Keratinocyte (primary cell): Measurements from ENCODE around the gene ADAM12. TPM values are rescaled to one million over a fixed set of nuclear protein-coding genes. Genes with fewer than 3 reads are reported as not detected.

Experiments
- DNase-seq: peaks from one replicate; pipeline ENCODE4 v3.0.0-alpha.2; 2011; ENCODE audit warnings: low read depth, missing footprints, low spot score
- FAIRE-seq: peaks from 2 replicates; lab custom pipeline; 2011; peaks lifted over from hg19 to GRCh38; lab: Jason Lieb, UNC
- H2AFZ ChIP-seq: 2 replicates; pipeline ENCODE4 v1.6.0; 2012; ENCODE audit warnings: low read length, control low read depth, inconsistent platforms; ENCODE audit not compliant: control insufficient read depth
- H3K27ac ChIP-seq: 2 replicates; pipeline ENCODE4 v1.5.1; 2011; ENCODE audit warnings: low read length; ENCODE audit not compliant: control insufficient read depth, insufficient read depth
- H3K27me3 ChIP-seq: 3 replicates; pipeline ENCODE4 v1.6.0; 2011; ENCODE audit warnings: low read length; ENCODE audit not compliant: control insufficient read depth, insufficient read depth; ENCODE audit errors: extremely low read depth
- H3K36me3 ChIP-seq, 2 experiments: 2 replicates in 1 of 2; 3 replicates in 1 of 2; pipeline ENCODE4 v1.5.1; 2011; ENCODE audit warnings: low read length in 2 of 2, mild to moderate bottlenecking in 1 of 2; ENCODE audit not compliant: control insufficient read depth in 2 of 2, insufficient read depth in 2 of 2; ENCODE audit errors: extremely low read depth in 1 of 2
- H3K4me1 ChIP-seq: 3 replicates; pipeline ENCODE4 v1.5.1; 2011; ENCODE audit warnings: low read length; ENCODE audit not compliant: control insufficient read depth, insufficient read depth; ENCODE audit errors: extremely low read depth
- H3K4me2 ChIP-seq: 3 replicates; pipeline ENCODE4 v1.6.0; 2011; ENCODE audit warnings: low read depth, low read length; ENCODE audit not compliant: control insufficient read depth, insufficient read depth; ENCODE audit errors: extremely low read depth
- H3K4me3 ChIP-seq, 3 experiments: fragments of 200-600 bp in 1 of 3; sonication (generic) in 1 of 3; 2 replicates in 2 of 3; 3 replicates in 1 of 3; pipeline ENCODE4 v1.5.1; 2011 to 2016; ENCODE audit warnings: low read length in 3 of 3, mild to moderate bottlenecking in 3 of 3, control low read depth in 2 of 3, inconsistent platforms in 1 of 3, low read depth in 1 of 3, mixed read lengths in 1 of 3, mixed run types in 1 of 3, moderate library complexity in 1 of 3; ENCODE audit not compliant: control insufficient read depth in 2 of 3, insufficient read depth in 2 of 3; ENCODE audit errors: extremely low read depth in 1 of 3
- H3K79me2 ChIP-seq: 2 replicates; pipeline ENCODE4 v1.6.0; 2012; ENCODE audit warnings: low read length; ENCODE audit not compliant: control insufficient read depth, insufficient read depth
- H3K9ac ChIP-seq: 3 replicates; pipeline ENCODE4 v1.6.0; 2011; ENCODE audit warnings: low read length; ENCODE audit not compliant: control insufficient read depth, insufficient read depth; ENCODE audit errors: extremely low read depth
- H3K9me1 ChIP-seq: 3 replicates; pipeline ENCODE4 v1.6.0; 2011; ENCODE audit warnings: low read length; ENCODE audit not compliant: control insufficient read depth, insufficient read depth; ENCODE audit errors: extremely low read depth
- H3K9me3 ChIP-seq: 2 replicates; pipeline ENCODE4 v1.5.1; 2012; ENCODE audit warnings: low read depth, low read length; ENCODE audit not compliant: control insufficient read depth
- H4K20me1 ChIP-seq: 3 replicates; pipeline ENCODE4 v1.6.0; 2011; ENCODE audit warnings: low read length; ENCODE audit not compliant: control insufficient read depth, insufficient read depth; ENCODE audit errors: extremely low read depth
- EZH2 ChIP-seq: IDR thresholded peaks from one replicate; pipeline ENCODE4 v1.6.1; 2012; ENCODE audit warnings: inconsistent platforms, mild to moderate bottlenecking, low read length, moderate library complexity
- dilution Hi-C: fragments of 300-500 bp; cut with MboI; formaldehyde crosslinking; loops from one replicate; pipeline ENCODE4 v1.7.0; 2020; ENCODE audit warnings: low sequenced_read_pairs; ENCODE audit not compliant: extremely low pct_ligation_motif_present
- polyA plus RNA-seq, 5 experiments: library from polyadenylated mRNA; depleted of rRNA in 3 of 5; stranded (reverse) in 3 of 5; stranded (forward) in 1 of 5; unstranded in 1 of 5; fragments of >200 nt; gene quantifications; 1 replicate in 1 of 5; 2 replicates in 3 of 5; 3 replicates in 1 of 5; pipeline versions ENCODE4 v1.2.1 to v1.2.3, GENCODE V29; 2011 to 2012; ENCODE audit warnings: missing spikeins in 2 of 5, low read depth in 1 of 5, low replicate concordance in 1 of 5
- TF ChIP-seq, protein P1 (sequence below), 3 experiments: IDR thresholded peaks in 1 of 3; conservative IDR thresholded peaks in 1 of 3; optimal IDR thresholded peaks in 1 of 3; 2 replicates in 2 of 3; 3 replicates in 1 of 3; pipeline versions ENCODE3 to v1.5.1; 2011; ENCODE audit warnings: low read length in 3 of 3, mild to moderate bottlenecking in 3 of 3, moderate library complexity in 2 of 3, control low read depth in 1 of 3, inconsistent platforms in 1 of 3; ENCODE audit not compliant: insufficient read depth in 2 of 3; ENCODE audit errors: extremely low read depth in 1 of 3

ADAM12 gene
- polyA plus RNA-seq, 1 donor (not counting 4 experiments of a cell fraction or from before 2014, with no cell fraction given): 0.07 TPM

- H3K9me1 ChIP-seq: no peaks in the 10 kb centered on the region
- H3K27ac ChIP-seq: no peak overlapping the region
- H3K9ac ChIP-seq: no peak overlapping the region
- TF ChIP-seq, protein P1, sequence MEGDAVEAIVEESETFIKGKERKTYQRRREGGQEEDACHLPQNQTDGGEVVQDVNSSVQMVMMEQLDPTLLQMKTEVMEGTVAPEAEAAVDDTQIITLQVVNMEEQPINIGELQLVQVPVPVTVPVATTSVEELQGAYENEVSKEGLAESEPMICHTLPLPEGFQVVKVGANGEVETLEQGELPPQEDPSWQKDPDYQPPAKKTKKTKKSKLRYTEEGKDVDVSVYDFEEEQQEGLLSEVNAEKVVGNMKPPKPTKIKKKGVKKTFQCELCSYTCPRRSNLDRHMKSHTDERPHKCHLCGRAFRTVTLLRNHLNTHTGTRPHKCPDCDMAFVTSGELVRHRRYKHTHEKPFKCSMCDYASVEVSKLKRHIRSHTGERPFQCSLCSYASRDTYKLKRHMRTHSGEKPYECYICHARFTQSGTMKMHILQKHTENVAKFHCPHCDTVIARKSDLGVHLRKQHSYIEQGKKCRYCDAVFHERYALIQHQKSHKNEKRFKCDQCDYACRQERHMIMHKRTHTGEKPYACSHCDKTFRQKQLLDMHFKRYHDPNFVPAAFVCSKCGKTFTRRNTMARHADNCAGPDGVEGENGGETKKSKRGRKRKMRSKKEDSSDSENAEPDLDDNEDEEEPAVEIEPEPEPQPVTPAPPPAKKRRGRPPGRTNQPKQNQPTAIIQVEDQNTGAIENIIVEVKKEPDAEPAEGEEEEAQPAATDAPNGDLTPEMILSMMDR (optimal IDR thresholded peaks at IDR 0.05 in 1 of 3, IDR thresholded peaks at IDR 0.05 in 1 of 3, conservative IDR thresholded peaks at IDR 0.05 in 1 of 3; ENCODE audit: extremely low read depth in 1 of 3, insufficient read depth in 2 of 3, low read length in 3 of 3): no peak
- TF ChIP-seq EZH2: no peak
- FAIRE-seq (no peak), DNase-seq (no peak)
- no peaks in the 10 kb centered on the region for H3K79me2 ChIP-seq
- H3K4me2 ChIP-seq: no peak overlapping the region
- H3K36me3 ChIP-seq: no peaks in the 10 kb centered on the region
- no peaks in the 10 kb centered on the region for H3K27me3 ChIP-seq
- peaks cover 3% of the 10 kb centered on the region for H3K4me1 ChIP-seq
- no peaks in the 10 kb centered on the region for H4K20me1 ChIP-seq
- no peak overlapping the region for H3K4me3 ChIP-seq
- no peak overlapping the region for H2AFZ ChIP-seq
- dilution Hi-C loops: no loop called here
- no peaks in the 10 kb centered on the region for H3K9me3 ChIP-seq
Observed at GRCh38 chr10:126147866-126148587, 240.2 kb downstream of the ADAM12 start.

GRCh38 chr10:126146771-126147170 lies 241.5 kb downstream of the ADAM12 start:
- no peak overlapping the region for H3K4me2 ChIP-seq
- no peak for TF ChIP-seq EZH2
- TF ChIP-seq, protein P1 (optimal IDR thresholded peaks at IDR 0.05 in 1 of 3, IDR thresholded peaks at IDR 0.05 in 1 of 3, conservative IDR thresholded peaks at IDR 0.05 in 1 of 3; ENCODE audit: extremely low read depth in 1 of 3, insufficient read depth in 2 of 3, low read length in 3 of 3): no peak
- dilution Hi-C loops: no loop called here
- no peaks in the 10 kb centered on the region for H3K36me3 ChIP-seq
- no peaks in the 10 kb centered on the region for H3K79me2 ChIP-seq
- FAIRE-seq (no peak), DNase-seq (no peak)
- no peak overlapping the region for H3K27ac ChIP-seq
- H3K9me3 ChIP-seq: no peaks in the 10 kb centered on the region
- no peak overlapping the region for H2AFZ ChIP-seq
- H4K20me1 ChIP-seq: no peaks in the 10 kb centered on the region
- no peaks in the 10 kb centered on the region for H3K27me3 ChIP-seq
- no peaks in the 10 kb centered on the region for H3K9me1 ChIP-seq
- no peak overlapping the region for H3K9ac ChIP-seq
- H3K4me1 ChIP-seq: peaks cover 3% of the 10 kb centered on the region
- H3K4me3 ChIP-seq: no peak overlapping the region
